Peyer's patch (tissue), 4 donors: Measurements from ENCODE around the gene CCDC134.

ENCODE experiments used
- CTCF ChIP-seq, 6 experiments: fragments of 450-650 bp in 4 of 6; fragments of 200-600 bp in 2 of 6; sonication (generic) in 1 of 6; IDR thresholded peaks; one replicate each; pipeline ENCODE4 v1.5.1; 2017 to 2019; ENCODE audit warnings: antibody characterized with exemption in 6 of 6, mild to moderate bottlenecking in 3 of 6, moderate library complexity in 1 of 6
- POLR2A ChIP-seq, 2 donors: fragments of 450-650 bp; IDR thresholded peaks; one replicate each; pipeline ENCODE4 v1.5.1; 2017; ENCODE audit warnings: antibody characterized with exemption in 2 of 2, mild to moderate bottlenecking in 2 of 2, moderate library complexity in 2 of 2

GRCh38 chr22:41781507-41781906 lies 19.0 kb upstream of the CCDC134 start:
- no peak for TF ChIP-seq CTCF (IDR thresholded peaks at IDR 0.05)
- TF ChIP-seq POLR2A (IDR thresholded peaks at IDR 0.05), result no peak
